DND-41 (cell line): ENCODE measurements around the gene OPCML.

Source experiments
- ATAC-seq: fragments of 200-7000 bp; cut with Tn5 transposase; 3 replicates; pipeline ENCODE4 v1.9.1; 2021; ENCODE audit warnings: low read depth; ENCODE audit not compliant: insufficient read depth
- DNase-seq: peaks from one replicate; pipeline ENCODE4 v3.0.0-alpha.2; 2020
- H2AFZ ChIP-seq: 2 replicates; pipeline ENCODE4 v1.6.0; 2012; ENCODE audit warnings: low read depth, low read length
- H3K27ac ChIP-seq: 2 replicates; pipeline ENCODE4 v1.5.1; 2012; ENCODE audit warnings: low read length, inconsistent platforms
- H3K27me3 ChIP-seq: fragments of 200-600 bp; sonication (generic); 2 replicates; pipeline ENCODE4 v1.6.0; 2012; ENCODE audit warnings: low read length, mild to moderate bottlenecking, inconsistent platforms; ENCODE audit not compliant: insufficient read depth, poor library complexity
- H3K36me3 ChIP-seq: 2 replicates; pipeline ENCODE4 v1.5.1; 2012; ENCODE audit warnings: low read length, inconsistent platforms; ENCODE audit not compliant: insufficient read depth
- H3K4me1 ChIP-seq: 2 replicates; pipeline ENCODE4 v1.5.1; 2012; ENCODE audit warnings: mild to moderate bottlenecking, low read length; ENCODE audit not compliant: insufficient read depth
- H3K4me2 ChIP-seq: 2 replicates; pipeline ENCODE4 v1.6.0; 2012; ENCODE audit warnings: mild to moderate bottlenecking, moderate library complexity, low read length, inconsistent platforms; ENCODE audit not compliant: insufficient read depth
- H3K4me3 ChIP-seq, 2 experiments: fragments of 200-600 bp in 1 of 2; shearing (Covaris generic) in 1 of 2; 2 replicates each; pipeline ENCODE4 v1.5.1; 2012 to 2016; ENCODE audit warnings: inconsistent platforms in 2 of 2, low read length in 2 of 2, mild to moderate bottlenecking in 2 of 2, low read depth in 1 of 2, moderate library complexity in 1 of 2
- H3K79me2 ChIP-seq: 2 replicates; pipeline ENCODE4 v1.6.0; 2012; ENCODE audit warnings: low read length, inconsistent platforms; ENCODE audit not compliant: insufficient read depth
- H3K9ac ChIP-seq: 2 replicates; pipeline ENCODE4 v1.6.0; 2012; ENCODE audit warnings: low read depth, mild to moderate bottlenecking, inconsistent platforms, low read length, moderate library complexity
- H3K9me3 ChIP-seq: 2 replicates; pipeline ENCODE4 v1.5.1; 2012; ENCODE audit warnings: low read length, moderate library complexity, mild to moderate bottlenecking, inconsistent platforms; ENCODE audit not compliant: insufficient read depth, severe bottlenecking
- H4K20me1 ChIP-seq: 2 replicates; pipeline ENCODE4 v1.6.0; 2012; ENCODE audit warnings: low read length; ENCODE audit not compliant: insufficient read depth
- CTCF ChIP-seq: IDR thresholded peaks from 2 replicates; pipeline ENCODE4 v1.5.1; 2012; ENCODE audit warnings: borderline replicate concordance, low read length, moderate library complexity, mild to moderate bottlenecking; ENCODE audit not compliant: poor library complexity, severe bottlenecking; ENCODE audit errors: extremely low read depth
- EZH2 ChIP-seq: IDR thresholded peaks from 3 replicates; pipeline ENCODE4 v1.6.1; 2012; ENCODE audit warnings: borderline replicate concordance, low read depth, mild to moderate bottlenecking, moderate library complexity, low read length, inconsistent platforms; ENCODE audit not compliant: severe bottlenecking

OPCML gene

GRCh38 chr11:133507185-133507584 lies 25.1 kb downstream of the OPCML start:
- H3K36me3 ChIP-seq: no peaks in the 10 kb centered on the region
- ATAC-seq: no peak

GRCh38 chr11:133506551-133507094 lies 25.7 kb downstream of the OPCML start:
- Histone ChIP-seq H3K79me2 (no peaks in the 10 kb centered on the region), H3K4me1 (no peaks in the 10 kb centered on the region), H2AFZ (no peak overlapping the region), H3K36me3 (no peaks in the 10 kb centered on the region), H3K27ac (no peak overlapping the region), H4K20me1 (no peaks in the 10 kb centered on the region; the same call in none of the 2 replicates), H3K9me3 (no peaks in the 10 kb centered on the region), H3K9ac (no peak overlapping the region), H3K4me2 (no peak overlapping the region), H3K27me3 (peaks cover 19% of the 10 kb centered on the region), H3K4me3 (no peak overlapping the region)
- ATAC-seq: no peak
- no peak for DNase-seq
- TF ChIP-seq CTCF (no peak), EZH2 (no peak)

More at GRCh38 chr11:133507185-133507584, 25.1 kb downstream of the OPCML start:
- Histone ChIP-seq H3K4me2 (no peak overlapping the region), H3K27ac (no peak overlapping the region), H3K9ac (no peak overlapping the region), H3K9me3 (no peaks in the 10 kb centered on the region), H2AFZ (no peak overlapping the region), H3K4me1 (no peaks in the 10 kb centered on the region), H3K27me3 (peaks cover 19% of the 10 kb centered on the region), H3K4me3 (no peak overlapping the region), H3K79me2 (no peaks in the 10 kb centered on the region), H4K20me1 (no peaks in the 10 kb centered on the region; the same call in none of the 2 replicates)
- TF ChIP-seq EZH2: no peak
- no peak for TF ChIP-seq CTCF
- no peak for DNase-seq

- ATAC-seq (no peak), DNase-seq (no peak)
- no peak for TF ChIP-seq EZH2
- no peak for TF ChIP-seq CTCF
- no peaks in the 10 kb centered on the region for H3K4me1 ChIP-seq
- no peaks in the 10 kb centered on the region; the same call in none of the 2 replicates for H4K20me1 ChIP-seq
- H3K9ac ChIP-seq: no peak overlapping the region
- no peak overlapping the region for H3K4me3 ChIP-seq
- H3K27ac ChIP-seq: no peak overlapping the region
- no peaks in the 10 kb centered on the region for H3K36me3 ChIP-seq
- H3K79me2 ChIP-seq: no peaks in the 10 kb centered on the region
- no peak overlapping the region for H3K4me2 ChIP-seq
- no peaks in the 10 kb centered on the region for H3K9me3 ChIP-seq
- H3K27me3 ChIP-seq: peaks cover 19% of the 10 kb centered on the region
- H2AFZ ChIP-seq: no peak overlapping the region
Measured at GRCh38 chr11:133506023-133506422, 26.3 kb downstream of the OPCML start.

GRCh38 chr11:133504906-133505305 lies 27.4 kb downstream of the OPCML start:
- ATAC-seq: no peak
- H3K79me2 ChIP-seq: no peaks in the 10 kb centered on the region
- H3K4me1 ChIP-seq: no peaks in the 10 kb centered on the region
- no peaks in the 10 kb centered on the region for H3K36me3 ChIP-seq
- DNase-seq: no peak
- no peak overlapping the region for H3K27ac ChIP-seq
- TF ChIP-seq EZH2: no peak
- no peak for TF ChIP-seq CTCF
- H3K9ac ChIP-seq: no peak overlapping the region
- no peak overlapping the region for H2AFZ ChIP-seq
- H3K27me3 ChIP-seq: peaks cover 22% of the 10 kb centered on the region
- H3K9me3 ChIP-seq: no peaks in the 10 kb centered on the region
- H3K4me2 ChIP-seq: no peak overlapping the region
- no peaks in the 10 kb centered on the region; the same call in none of the 2 replicates for H4K20me1 ChIP-seq
- H3K4me3 ChIP-seq: no peak overlapping the region
